Effector CD8-positive, alpha-beta T cell (primary cell): ENCODE data around the gene OTX2.

ENCODE experiments used
- DNase-seq: peaks from one replicate; lab custom pipeline; 2025; lab: John Stamatoyannopoulos, UW

Gene OTX2

DNA sequence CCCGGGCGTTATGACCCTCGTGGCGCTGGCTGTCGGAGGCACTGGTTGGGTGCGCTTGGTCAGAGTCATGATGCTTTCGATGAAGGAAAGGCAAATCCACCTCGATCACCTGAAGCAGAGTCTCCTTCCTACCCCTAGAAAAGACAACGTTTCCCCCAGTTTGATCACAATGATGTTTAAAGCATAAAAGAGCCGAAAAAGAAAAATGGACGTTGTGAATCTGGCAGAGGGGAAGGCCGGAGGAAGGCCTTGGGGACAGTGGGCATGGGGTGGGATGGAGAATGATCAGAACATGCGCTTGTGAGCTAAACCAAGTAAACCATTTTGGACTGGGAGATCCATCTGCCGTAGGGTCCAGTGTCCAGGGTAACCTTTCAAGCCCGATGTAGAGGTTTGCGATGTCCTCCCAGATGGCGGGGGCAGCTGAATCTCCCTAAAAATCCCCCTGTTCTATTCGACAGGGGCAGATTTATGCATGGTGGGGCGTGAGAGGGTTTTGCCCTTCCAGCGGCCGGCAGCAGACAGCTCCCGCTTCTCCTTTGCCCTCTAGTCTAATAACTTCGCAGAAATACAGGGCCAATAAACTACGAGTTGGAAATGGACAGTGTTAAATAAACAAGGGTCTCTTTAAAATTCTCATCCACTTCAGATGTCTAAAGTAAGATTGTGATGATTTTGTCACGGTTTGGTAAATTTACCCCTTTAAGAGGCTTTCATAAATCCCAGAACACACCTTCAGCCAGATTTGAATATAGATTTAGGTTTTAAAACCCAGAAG, 2.3 kb upstream of the OTX2 start:
- no peak for DNase-seq

DNA sequence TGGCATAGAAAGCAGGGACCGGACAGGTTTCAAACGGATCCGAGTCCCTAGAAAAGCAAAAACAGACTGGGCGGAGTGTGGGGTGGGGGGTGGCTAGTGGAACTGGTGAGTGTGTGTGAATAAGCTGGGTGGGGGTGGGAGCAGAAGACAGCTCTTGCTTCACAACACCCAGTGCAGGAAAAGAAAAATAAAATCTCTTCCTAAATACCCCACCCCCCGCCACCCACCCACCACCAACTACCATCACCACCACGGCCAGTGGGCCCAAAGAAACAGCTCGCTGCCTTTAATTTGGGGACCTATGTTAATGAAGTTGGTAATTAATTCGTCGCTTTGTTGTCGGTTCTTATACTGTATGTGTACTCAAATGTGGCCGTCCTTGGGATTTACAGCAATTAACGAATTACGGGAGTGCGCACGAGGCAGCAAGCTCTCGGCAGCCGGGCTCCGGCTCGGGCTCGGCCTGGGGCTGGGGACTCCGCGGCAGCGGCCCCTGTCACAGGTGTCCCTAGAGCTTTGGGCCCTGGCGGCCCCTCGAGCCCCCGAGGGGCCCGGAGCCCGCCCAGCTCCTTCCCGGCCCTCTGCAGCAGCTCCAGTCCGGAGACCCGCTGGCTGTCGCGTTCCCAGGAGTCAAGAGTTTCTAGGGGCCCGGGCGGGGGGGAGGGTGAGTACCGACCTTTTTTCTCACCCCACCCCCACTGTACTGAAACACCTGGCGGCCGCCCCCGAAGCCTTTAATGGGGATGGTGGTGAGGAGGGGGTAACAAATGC, 1.5 kb upstream of the OTX2 start:
- DNase-seq, result no peak

DNA sequence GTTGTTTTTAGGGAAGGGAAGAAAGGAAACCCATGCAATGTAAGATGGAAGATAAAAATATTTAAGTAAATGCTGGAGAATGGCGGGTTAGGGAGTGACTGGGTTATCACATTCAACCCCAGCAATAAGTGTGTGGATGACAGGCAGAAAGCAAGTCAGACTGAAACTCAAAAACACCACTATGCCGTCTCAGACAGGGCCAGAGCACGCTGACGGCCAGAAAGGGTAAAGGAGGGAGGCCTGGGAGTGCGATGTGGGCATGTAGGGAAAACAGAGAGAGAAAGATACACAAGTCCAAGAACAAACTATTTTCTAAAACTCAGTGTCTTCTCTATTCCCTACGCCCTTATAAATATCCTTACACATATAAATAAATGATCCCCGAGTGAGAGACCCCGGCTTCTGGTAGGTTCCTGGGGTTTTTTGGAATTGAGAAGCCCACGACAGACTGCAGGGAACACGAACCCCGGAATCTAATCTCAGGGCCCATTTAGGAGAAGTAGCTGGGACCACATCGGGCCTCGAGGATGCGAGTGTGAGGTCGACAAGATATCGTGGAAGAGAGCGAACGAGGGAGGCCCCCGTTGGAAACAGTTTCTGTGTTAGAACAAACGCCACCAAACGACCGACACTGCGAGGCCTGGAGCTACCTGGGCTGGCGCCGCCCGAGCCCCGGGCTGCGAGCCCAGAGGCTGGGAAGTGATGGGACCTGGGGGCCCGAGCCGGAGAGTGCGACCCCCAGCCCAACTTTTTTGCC, 735 bp upstream of the OTX2 start:
- DNase-seq, result no peak

DNA sequence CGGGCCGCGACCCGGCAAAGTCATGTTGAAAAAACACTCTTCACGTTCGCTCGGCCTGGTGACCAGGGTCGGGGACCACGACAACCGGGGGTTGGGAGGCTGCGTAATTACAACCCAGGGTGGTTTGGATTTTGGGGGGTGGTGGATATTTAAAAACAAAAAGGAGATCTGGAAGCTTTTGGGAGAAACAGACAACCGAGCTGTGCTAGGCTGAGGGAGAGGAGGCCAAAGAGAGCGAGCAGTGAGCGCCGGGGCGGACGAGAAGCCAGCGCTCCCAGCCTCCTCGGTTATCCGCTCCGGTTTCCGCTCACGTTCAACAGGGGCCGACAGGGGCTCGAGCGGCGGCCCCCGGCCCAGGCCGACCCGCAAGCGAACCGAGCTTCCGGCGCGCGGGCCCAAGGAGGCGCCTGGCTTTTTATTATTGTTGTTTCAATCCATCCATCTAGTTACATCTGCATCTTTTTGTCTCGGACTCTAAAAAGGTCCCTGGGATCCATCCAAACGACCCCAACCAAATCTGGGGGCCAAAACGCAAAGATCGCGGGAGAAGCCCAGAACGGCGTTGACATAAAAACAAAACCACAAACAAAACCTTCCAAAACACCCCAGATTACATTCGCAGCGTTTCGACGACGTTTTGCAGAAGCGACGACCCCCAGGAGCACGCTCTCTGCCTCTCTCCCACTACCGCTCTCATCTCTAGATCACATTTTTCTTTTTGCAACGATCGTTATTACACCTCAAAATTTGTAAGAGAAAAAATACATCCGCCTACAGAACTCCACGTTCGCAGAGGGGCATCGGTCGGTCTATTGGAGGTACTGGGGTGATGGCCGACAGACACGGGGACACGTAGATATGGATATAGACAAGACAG, 771 bp downstream of the OTX2 start:
- DNase-seq, result no peak

DNA sequence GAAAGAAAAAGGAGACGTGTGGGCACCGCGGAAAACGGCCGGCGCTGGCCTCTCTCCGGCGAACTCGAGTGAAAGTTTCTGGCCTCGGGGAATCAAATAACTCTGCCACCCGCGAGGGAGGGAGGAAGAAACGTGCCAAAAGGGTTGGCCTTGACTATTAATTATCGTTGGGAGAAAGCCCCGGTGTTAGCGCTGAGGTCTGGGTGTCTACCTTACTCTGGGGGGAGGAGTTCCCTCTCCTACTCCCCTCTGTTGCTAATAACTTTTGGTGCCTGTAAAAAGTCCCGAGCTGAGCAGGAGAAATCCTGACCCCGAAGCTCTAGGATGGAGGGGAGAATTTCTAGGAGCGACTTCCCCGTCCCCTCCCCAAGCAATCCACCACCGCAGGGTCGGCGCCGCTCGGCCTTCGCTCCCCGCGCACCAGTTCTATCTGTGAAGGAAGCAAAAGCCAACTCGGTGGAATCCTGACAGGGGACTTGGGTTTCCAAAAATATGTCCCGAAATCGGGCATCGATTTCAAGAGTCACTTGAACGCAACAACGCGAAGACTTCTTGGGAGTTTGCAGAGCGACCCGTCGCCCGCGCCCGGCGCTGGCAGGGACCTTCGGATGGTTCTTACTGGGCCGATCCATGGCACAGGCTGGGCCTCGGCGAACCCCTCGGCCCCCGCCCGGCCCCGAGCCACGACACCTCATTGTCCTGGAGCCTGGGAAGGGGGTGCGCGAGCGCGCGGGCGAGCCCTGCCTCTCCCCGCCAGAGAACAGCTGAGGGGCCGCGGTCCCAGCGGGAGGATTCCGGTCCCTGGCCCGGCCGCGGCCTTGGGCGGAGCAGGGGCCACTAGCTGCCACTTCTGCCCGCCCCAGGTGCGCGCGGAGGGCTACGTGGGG, 1.7 kb downstream of the OTX2 start:
- DNase-seq, result no peak

DNA sequence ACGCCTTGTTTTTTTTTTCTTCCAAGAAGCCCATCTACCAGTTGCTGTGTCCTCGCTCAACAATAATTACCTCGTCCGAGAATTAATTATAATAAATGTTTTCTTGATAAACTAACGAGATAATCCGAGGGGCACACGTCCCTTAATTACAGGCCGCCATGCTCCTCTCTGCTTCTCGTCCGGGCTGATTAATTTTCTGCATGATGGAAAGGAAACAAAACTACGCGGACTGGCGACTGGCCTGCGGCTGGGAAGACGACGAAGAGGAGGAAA, 2.2 kb downstream of the OTX2 start:
- no peak for DNase-seq

DNA sequence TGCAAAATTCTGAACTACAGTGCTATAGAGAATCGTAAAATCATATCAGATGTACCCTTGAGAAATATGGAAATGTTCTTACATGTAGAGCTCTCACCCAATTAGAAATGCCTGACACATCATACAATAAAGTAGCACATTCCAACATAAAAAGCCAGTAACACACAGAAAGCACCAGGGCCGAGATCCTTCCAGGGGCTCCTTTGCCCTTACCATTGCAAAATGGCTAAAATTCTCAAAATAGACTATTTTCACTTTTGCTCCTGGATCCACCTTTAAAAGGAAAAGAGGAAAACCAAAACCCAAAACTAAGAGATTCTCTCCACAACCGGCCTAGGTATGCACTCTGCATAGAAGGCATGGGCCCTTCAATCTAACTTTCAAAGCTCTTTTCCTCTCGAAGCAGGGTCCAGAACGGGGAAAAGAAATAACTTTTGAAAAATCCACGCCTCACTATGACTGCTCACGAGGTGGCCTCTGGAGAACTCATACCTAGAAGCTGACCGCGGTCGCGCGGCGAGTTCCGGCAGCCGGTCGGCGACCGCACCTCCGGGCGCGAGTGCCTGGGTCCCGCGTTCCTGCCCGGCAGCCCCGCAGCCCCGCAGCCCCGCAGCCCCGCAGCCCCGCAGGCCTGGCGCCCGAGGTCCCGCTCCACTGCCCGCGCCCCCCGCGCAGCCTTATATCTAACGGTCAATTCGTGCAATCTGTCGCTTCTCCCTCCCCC, 2.7 kb downstream of the OTX2 start:
- DNase-seq, result no peak

DNA sequence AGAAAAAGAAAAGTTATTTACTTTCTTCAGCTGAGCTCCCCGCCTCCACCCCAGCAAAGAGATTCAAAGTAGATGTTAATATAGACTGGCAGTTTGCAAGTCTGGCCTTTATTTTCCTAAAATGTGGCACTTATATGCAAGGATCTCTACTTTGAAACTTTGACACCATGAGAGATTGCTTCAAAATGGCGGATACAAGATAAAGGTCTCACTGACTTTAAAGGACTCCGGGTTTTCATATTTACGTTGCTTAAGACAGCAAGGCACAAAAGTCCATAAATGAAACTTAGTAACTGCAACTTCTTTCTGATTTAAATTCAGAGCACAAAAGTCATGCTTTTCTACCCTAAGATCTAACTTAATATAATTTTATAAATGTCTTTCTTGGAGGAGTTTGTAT, 3.5 kb downstream of the OTX2 start:
- no peak for DNase-seq

DNA sequence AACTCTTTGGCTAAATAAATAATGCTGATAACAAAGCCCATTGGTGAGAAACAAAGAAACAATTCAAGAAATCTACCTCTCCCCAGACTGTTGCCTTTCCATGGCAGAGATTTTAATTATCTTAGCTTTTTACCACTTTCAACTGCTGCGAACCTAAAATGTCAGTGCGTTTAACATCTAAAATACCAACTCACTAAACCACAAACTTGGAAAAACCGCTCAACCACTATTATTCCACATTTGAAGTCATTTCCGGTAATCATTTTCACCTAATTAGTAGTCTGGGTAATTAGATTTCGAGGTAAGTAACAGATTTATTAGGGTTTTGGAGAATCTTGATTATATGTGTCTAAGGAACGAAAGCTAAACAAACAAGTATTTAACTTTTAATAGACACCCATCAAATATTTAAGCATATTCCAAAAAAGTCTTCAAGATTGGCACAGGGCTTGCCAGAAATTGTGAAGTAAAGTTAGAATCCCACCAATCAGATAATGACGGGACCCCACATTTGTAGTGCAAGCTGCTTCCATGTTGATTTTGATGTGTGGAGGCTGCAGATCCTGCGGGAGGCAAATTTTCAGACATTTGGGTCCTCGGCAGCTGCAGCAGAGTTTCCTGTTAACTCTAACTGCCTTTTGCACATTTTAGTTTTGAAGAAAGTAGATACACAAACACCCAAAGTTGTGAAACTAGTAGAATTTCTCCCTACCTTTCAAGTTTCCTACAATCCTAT, 4.1 kb downstream of the OTX2 start:
- no peak for DNase-seq

DNA sequence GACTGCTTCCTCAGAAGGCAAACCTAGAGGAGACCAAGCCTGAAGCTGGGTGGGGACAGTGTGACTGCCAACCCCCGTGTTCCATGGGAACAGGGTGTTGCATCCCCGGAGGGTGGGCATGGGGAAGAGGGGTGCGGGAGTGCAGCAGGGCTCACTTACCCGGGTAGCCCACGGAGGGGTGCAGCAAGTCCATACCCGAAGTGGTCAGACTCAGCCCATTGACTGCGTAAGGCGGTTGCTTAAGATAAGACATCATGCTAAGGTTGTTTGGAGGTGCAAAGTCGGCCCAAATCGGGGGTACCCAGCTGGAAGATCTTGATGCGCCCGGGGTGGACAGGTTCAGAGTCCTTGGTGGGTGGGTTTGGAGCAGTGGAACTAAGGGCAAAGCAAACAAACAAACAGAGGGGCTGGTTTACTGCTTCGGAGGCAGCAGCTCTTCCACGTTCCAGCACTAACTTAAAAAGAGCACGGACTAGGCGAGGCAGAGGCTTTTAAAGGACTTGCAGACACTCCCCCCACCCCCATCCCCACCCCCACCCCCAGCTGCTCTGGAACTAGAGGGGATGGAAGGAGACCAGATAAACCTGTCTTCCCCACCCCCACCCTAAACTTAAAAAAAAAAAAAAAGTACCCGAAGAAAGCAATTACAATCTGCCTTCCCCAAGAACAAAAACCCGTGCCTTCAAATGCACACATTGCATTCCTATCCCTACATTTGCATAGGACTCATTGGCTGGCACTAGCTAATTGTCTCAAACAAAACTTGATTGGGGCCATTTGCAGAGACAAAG, 4.9 kb downstream of the OTX2 start:
- no peak for DNase-seq

DNA sequence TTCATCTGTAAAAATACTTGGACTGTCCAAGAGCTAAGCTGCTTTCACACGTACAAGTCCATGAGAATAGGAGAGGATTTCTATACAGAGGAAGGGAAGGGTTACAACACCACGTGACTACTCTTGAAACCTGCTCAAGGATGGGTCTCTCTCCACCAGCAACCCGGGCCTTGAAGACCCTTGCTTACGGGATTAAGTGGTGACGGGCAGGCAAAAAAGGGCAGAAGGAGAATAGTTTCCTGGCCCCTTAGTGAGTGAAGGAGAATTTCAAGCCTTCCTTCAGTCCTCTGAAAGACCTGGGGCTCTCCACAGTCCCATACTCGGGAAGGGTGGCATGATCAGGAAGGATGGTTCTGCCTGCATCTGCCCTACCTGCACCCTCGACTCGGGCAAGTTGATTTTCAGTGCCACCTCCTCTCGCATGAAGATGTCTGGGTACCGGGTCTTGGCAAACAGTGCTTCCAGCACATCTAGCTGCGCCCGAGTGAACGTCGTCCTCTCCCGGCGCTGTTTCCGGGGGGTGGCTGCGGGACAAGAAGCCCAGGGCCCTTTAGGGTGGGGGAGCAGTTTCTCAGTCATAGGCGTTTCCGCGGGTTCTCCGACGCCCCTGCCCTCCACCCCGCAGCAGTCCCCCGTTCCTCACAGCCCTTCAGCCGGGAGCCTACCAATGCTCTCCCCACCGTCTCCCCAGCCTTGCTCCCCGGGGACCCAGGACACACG, 6.3 kb downstream of the OTX2 start:
- DNase-seq, result no peak

DNA sequence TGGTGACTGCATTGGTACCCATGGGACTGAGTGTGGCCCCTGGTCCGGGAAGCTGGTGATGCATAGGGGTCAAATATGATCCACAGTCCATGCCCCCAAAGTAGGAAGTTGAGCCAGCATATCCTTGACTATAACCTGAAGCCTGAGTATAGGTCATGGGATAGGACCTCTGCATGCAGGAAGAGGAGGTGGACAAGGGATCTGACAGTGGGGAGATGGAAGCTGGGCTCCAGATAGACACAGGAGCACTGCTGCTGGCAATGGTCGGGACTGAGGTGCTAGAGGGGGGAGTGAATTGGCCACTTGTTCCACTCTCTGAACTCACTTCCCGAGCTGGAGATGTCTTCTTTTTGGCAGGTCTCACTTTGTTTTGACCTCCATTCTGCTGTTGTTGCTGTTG, 8.4 kb downstream of the OTX2 start:
- no peak for DNase-seq

DNA sequence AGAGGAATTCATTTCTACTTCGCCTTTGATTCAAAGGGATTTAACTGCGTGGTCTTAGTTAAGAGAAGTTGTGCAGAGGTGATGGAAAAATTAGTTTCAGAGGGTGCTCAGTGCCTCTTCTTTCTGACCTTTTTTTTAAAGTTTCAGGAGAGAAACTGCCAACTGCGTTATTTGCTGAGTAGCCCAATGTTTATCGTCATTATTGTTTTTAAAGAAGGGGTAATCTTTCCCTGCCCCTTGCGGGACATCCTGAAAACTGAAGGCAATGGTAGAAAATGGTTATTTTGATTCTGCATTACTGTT, 11.0 kb downstream of the OTX2 start:
- DNase-seq, result no peak

DNA sequence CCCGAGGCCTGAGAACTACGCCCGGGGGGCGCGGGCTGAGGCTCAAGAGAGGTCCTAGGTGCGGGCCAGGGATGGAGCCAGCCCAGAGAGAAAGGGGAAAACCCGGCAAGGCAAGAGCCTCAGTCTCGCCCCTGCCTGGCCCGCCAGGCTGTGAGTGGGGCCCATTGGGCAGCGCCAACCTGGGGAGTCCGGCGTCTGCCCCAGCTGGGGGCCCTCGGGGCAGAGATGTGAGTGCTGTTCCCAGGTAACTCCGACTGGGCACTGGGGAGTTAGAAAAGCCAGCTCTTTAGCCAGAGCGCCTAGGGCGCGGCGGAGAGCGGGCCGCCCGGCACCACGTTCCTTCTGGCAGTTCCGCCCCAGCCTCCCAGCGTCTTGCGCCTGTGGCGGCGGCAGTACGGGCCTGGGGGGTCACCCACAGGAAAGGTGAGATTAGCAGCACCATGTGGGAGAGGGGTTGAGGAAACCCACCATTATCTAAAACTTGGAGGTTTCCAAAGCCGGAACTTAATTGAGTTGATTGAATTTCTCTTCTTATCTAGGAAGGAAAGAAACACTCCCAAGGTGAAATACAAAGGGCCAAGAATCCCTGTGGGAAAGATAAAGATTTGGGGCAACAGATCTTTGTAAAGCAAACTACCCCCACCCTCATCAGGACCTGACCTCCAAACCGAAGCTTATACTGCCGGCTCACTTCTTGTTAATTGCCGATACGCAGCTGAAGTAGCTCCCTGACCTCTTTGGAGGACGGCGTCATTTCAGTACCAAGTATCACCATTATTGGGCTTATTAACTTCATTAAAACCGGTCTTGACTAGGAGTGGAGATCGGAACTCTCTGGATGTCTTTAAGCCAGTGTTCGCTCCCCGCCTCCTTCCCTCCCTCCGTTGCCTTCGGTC, 11.6 kb downstream of the OTX2 start:
- DNase-seq, result no peak

DNA sequence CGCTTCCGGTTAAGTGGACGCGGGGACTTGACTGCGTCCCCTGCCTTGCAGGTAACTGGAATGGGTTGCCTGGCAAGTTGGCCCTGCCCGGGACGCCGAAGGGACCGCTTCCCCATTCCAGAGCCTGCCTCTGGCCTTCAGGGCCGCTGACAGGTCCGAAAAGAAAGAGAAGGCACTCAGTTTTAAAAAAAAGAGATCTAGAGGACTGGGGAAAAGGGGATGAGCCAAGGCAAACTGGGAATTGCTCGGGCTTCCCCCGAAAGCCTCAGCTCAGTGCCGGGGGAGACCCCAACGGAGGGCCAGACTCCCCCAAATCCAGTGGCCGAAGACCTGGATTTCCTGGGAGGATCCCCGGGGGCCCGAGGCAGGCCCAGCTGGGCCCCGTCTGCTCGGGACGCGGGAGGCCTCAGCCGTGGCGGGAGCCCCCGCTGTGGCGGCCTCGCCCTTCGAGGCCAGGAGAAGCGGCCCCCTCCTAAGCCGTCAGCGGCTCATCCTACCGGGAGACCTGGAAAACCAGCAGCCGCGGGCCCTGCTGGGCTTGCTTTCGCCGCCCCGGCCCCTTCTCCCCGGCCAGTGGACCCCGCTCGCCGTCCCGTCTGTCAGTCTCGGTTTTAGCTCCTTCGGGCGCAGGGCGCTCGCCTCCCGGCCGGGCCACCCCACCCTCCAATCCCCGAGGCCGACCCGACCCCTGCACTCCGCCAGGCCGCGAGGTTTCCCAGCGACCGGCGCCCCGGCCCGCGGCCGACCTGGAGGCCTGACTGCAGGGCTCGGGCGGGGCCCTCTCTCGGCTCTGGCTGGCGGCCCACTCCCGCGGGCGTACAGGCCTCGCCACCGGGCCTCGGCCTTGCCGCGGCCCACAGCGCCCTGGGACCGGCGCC, 12.5 kb downstream of the OTX2 start:
- DNase-seq, result no peak

DNA sequence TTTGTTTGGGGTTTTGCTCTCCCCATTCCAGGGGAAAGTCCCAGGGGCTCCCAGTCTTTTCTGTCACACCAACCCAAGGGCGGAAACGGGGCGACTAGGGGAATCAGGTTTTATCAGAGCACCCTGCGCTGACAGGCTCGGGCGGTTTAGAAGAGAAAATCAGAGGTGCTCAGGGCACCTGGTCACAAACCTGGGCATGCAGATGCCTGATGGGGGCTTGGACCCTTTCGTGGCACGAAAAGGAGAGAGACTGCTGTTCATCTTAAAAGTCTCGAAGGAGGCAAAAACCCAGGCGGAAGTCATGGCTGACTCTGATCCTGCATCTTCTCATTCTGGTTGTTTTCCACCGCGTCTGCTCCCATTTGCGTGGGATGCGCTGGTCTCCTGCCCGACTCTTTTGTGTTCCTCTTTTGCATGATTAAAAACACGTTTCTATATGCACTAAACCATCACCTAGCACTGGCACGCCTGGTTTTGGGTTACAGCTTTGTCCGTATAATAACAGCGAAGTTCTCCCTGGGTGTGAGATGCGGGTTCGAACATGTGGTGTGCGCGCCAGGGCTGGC, 13.2 kb downstream of the OTX2 start:
- no peak for DNase-seq
